Coronary artery (tissue), 2 donors: ENCODE results near the gene PHC2.
A peak's percentile ranks its signal among the peaks of the same experiment; 100 is the strongest.

ENCODE experiments used
- DNase-seq: peaks from one replicate; pipeline ENCODE4 v3.0.0-alpha.2; 2017; ENCODE audit warnings: low spot score
- H3K27ac ChIP-seq, 2 donors: fragments of 200-600 bp; sonication (generic); one replicate each; pipeline ENCODE4 v1.5.1; 2016 to 2019
- H3K4me3 ChIP-seq: fragments of 200-600 bp; sonication (generic); 2 replicates; pipeline ENCODE4 v1.5.1; 2016; ENCODE audit warnings: mild to moderate bottlenecking, moderate library complexity
- TF ChIP-seq, protein P1 (sequence below): fragments of 200-600 bp; sonication (generic); IDR thresholded peaks from one replicate; pipeline ENCODE4 v1.5.1; 2019; ENCODE audit warnings: antibody characterized with exemption

The PHC2 gene

DNA sequence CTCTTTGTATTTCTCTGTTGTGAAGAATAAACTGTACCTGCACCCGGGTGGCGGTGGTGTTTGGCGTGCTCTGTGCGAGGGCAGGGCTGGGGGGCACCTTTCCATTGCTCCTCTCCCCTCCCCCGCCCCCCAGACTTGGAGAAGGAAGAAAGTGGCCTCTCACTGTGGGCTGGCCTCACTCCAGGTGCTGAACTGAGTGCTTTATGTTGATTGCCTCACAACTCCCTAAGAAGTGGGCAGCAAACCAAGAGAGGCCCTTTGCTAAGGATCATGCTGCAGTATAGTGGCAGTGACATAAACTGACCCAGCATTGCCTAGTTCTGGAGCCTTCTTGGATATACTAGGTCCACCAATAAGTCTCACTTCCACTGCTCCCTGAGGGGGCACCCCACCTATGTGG, 130.2 kb downstream of the PHC2 start:
- Histone ChIP-seq H3K27ac (peak overlapping the region in 1 of 2 donors; percentile 55), H3K4me3 (no peak overlapping the region)
- TF ChIP-seq, protein P1, sequence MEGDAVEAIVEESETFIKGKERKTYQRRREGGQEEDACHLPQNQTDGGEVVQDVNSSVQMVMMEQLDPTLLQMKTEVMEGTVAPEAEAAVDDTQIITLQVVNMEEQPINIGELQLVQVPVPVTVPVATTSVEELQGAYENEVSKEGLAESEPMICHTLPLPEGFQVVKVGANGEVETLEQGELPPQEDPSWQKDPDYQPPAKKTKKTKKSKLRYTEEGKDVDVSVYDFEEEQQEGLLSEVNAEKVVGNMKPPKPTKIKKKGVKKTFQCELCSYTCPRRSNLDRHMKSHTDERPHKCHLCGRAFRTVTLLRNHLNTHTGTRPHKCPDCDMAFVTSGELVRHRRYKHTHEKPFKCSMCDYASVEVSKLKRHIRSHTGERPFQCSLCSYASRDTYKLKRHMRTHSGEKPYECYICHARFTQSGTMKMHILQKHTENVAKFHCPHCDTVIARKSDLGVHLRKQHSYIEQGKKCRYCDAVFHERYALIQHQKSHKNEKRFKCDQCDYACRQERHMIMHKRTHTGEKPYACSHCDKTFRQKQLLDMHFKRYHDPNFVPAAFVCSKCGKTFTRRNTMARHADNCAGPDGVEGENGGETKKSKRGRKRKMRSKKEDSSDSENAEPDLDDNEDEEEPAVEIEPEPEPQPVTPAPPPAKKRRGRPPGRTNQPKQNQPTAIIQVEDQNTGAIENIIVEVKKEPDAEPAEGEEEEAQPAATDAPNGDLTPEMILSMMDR: no peak
- no peak for DNase-seq

- no peak for DNase-seq
- Histone ChIP-seq H3K27ac (peak overlapping the region in 1 of 2 donors; percentile 2), H3K4me3 (no peak overlapping the region)
- TF ChIP-seq, protein P1: no peak
Observed at GRCh38 chr1:33299461-33300155, 131.3 kb downstream of the PHC2 start.

DNA sequence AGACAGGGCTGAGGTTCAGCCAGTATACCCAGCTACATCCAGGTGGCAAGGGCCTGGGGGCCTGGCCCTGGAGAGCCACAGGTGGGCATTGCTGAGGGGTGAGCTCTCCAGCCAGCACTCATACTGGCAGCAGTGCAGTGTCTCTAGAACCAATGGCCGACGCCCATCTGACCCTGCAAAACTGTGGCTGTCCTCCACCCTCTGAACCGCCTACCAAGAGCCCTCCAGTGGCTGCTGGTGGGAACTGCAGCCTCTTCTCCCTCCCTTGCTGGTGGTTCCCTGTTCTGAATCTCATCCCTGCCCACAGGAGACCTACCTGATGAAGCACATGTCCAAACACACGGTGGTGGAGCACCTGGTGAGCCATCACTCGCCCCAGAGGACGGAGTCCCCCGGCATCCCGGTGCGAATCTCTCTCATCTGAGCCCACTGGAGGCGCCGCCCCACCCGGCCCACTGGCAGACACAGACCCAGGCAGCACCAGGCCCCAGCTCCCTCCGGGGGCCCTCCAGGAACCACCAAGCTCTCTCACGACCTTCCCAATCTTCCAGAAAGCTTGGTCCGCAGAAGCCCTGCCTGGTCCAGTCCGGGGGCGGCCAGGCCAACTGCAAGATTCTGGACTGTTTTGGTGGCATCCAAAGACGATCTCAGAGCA, 132.1 kb downstream of the PHC2 start:
- no peak for DNase-seq
- Histone ChIP-seq H3K4me3 (no peak overlapping the region), H3K27ac (peak overlapping the region; percentile 46 to 47)
- TF ChIP-seq, protein P1: peak; percentile 84

GRCh38 chr1:33297911-33298622, 132.8 kb downstream of the PHC2 start:
- TF ChIP-seq, protein P1: no peak
- Histone ChIP-seq H3K27ac (peak overlapping the region; percentile 46 to 47), H3K4me3 (no peak overlapping the region)
- no peak for DNase-seq

- DNase-seq: no peak
- H3K4me3 ChIP-seq: no peak overlapping the region
- TF ChIP-seq, protein P1: no peak
- no peak overlapping the region for H3K27ac ChIP-seq
Observed at GRCh38 chr1:33296824-33297223, 134.1 kb downstream of the PHC2 start.

DNA sequence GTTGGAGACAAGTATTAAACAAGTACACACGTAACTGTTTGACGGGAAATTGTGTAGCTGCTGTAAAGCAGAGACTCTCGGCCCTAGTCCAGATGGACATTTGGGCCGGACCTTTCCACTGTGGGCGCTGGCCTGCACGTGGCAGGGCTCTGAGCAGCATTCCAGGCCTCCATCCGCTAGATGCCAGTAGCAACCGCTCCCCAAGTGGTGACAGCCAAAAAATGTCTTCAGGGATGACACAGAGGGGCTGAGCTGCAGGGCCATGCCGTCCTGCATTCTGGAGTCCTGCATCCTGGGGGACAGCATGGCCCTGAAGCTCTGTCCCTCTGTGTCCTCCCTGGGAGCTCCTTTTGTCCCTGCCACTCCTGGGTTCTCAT, 134.8 kb downstream of the PHC2 start:
- H3K4me3 ChIP-seq: no peak overlapping the region
- TF ChIP-seq, protein P1: no peak
- peak overlapping the region; percentile 22 to 53 for H3K27ac ChIP-seq
- no peak for DNase-seq
